GM18498 (cell line): ENCODE measurements around the gene FGD5.
"Not testable (repeated sequence)": the region's sequence is repeated elsewhere in the genome, so short reads cannot be mapped to it uniquely, and the experiment has no call there.

Experiments
- ATAC-seq: cut with Tn5 transposase; IDR thresholded peaks from one replicate; pipeline ENCODE4 v1.9.1; 2021; ENCODE audit warnings: mild to moderate bottlenecking, moderate library complexity; ENCODE audit not compliant: unreplicated experiment

FGD5 gene

GRCh38 chr3:14805961-14806537 lies 12.7 kb upstream of the FGD5 start:
- ATAC-seq: no peak

DNA sequence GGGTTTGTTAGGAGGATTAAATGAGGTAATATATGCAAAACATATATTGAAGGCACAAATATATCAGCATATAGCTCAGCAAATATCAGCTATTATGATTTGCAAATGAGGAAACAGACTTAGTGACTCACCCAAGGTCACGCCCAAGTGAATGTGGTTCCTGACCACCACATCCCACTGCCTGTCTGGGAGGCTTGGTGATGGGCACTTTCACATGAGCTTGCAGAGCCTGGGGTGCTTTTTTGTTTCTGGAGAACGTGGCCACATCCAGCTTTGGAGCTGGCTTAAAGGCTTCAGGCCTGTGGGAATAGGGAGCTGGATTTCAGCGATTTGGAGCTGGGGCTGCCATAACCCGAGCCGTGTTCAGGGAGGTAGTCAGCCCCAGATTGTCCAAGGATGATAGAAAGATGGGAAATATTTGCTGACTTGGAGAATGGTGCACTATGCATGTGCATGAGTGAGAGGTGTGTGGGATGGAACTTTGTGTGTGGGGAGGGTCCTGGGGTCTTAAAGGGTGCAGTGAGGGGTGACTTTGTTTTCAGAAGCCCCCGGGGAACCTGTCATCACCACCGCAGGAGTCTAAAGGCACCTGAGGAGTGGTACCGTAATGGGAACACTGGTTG lies 12.0 kb upstream of the FGD5 start:
- ATAC-seq: no peak

GRCh38 chr3:14808025-14808424 lies 10.7 kb upstream of the FGD5 start:
- no peak for ATAC-seq

DNA sequence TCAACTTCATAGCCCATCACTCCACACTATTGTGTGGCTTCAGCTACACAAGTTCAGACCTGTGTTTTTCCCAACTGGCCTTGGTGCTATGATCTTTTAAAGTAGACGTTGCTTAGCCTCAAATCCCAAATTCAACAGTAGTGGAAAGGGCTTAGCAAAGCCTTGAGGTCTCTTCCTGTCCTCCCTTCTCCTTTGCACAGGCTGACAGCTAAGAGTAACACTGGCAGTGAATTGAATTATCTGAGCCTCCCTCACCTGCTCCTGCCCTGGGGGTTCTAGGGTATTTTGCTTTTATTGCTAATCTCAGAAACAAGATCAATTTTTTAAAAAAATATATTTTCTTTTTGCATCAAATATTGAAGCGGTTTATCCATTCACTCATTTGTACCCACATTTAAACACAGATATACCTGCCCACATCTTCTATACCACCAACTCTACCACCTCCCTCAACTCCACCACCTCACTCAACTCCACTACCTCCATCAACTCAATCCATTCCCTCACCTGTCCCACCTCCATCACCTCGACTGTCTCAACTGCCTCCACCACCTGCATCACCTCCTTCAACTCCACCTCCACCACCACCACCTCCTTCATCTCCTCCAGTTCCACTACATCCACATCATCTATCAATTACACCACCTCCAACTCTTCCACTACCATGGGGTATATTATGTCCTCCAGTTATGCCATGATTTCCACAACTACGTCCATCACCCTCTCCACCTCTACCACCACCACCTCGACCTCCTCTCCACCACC lies 10.1 kb upstream of the FGD5 start:
- no peak for ATAC-seq

GRCh38 chr3:14809611-14810010 lies 9.2 kb upstream of the FGD5 start:
- ATAC-seq: not testable (repeated sequence)

DNA sequence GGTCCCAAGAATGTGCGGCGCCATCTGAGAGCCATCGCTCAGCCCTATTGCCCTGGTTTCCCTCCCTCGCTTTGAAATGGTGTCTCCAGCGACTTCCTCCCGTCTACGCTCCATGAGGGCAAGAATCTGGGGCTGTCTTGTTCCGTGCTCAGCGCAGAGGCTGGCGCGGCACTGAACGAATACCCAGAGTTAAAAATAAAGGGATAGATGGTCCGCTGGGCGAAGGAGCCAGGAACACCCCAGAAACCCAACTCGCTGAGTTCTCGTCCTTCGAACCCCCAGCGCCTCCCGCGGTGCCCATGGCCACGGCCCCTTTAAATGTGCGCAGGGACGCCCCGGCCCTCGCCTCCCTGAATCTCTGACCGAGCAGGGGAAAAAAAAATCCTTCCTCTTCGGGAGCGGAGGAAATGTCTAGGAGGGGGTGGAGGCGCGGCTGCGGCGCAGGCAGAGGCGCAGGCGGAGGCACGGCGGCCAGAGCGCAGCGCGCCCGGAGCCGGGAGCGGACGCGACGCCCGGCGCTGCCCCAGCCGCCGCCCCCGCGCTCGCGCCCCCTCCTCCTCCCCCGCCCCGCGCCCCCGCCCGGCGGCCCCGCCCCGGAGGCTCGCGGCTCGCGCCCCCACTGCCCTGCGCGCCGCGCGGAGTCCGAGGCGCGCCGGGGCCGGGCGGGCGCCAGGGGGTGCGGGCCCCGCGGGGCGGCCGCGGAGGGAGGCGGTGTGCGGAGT lies 8.5 kb upstream of the FGD5 start:
- no peak for ATAC-seq

GRCh38 chr3:14810801-14811661 lies 7.7 kb upstream of the FGD5 start:
- ATAC-seq: no peak

DNA sequence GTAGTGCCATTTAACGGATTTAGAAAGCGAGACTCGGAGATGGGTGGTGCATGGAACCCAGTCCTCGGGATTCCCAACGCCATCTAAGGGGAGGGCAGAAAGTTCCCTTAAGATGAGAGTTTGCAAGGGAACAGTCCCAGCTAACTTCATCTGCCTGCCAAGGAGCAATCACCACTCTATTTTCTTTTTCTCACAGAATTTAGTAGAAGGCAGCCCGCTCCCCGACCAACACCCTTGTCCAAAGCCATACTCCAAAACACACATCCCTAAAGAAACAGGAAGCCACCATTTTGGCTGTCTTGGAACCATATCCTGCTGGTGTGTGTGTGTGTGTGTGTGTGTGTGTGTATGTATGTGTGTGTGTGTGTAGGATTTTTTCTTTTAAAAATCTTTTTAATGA lies 7.1 kb upstream of the FGD5 start:
- ATAC-seq: no peak

DNA sequence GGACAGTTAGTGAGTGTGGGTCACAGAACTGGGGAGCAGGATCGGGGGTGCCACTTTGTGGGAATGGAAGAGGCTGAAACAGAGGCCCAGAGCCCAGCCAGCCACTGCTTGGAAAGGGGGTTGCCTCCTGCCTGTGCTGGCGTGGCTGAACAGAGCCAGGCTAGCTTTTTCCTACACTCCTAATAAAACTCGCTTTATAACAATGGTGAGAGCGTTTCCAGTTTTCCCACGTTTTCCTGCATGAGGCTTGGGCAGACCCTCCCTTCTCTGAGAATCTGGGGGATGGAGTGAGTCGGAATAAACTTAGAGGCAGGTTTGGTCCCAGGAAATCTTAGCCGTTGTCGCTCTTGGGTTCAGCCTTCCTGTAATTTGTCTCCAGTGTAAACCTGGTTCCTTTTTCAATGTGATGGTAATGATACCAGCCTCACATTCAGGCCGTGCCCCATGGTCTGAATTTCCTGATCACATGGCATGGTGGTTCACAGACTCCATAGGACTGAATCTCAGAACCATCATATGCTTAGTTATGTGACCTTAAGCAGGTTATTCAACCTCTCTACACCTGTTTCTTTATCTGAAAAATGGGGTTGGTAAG lies 6.5 kb upstream of the FGD5 start:
- ATAC-seq: no peak

- no peak for ATAC-seq
Measured at GRCh38 chr3:14814411-14814871, 4.3 kb upstream of the FGD5 start.

DNA sequence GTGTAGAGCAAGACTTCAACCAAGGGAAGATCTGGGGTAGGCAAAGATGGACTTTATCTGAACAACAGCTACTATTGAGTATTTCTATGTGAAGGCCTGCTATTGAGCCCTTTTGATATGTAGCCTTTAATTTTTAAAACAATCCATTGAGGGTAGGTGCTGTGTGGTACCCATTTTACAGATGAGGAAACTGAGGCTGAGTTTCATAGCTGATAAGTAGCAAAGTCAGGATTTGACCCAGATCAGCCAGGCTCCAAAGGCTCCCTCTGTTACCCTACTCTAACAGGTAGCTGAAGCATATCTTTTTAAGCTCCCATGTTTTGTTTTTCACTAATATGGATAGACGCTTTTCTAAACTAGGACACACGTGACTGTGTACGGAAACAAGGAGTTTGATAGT lies 2.4 kb upstream of the FGD5 start:
- ATAC-seq: no peak

- no peak for ATAC-seq
Measured at GRCh38 chr3:14819671-14820070, 909 bp downstream of the FGD5 start.

GRCh38 chr3:14820156-14820555 lies 1.4 kb downstream of the FGD5 start:
- no peak for ATAC-seq

DNA sequence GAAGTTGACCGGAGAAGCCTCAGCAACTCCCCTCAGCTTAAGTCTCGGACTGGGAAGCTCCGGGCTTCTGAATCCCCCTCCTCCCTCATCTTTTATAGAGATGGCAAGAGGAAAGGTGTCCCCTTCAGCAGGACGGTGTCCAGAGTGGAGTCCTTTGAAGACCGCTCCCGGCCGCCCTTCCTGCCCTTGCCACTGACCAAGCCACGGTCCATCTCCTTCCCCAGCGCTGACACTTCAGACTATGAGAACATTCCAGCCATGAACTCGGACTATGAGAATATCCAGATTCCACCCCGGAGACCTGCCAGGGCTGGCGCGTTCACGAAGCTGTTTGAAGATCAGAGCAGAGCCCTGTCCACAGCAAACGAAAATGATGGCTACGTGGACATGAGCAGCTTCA lies 2.4 kb downstream of the FGD5 start:
- ATAC-seq: no peak

DNA sequence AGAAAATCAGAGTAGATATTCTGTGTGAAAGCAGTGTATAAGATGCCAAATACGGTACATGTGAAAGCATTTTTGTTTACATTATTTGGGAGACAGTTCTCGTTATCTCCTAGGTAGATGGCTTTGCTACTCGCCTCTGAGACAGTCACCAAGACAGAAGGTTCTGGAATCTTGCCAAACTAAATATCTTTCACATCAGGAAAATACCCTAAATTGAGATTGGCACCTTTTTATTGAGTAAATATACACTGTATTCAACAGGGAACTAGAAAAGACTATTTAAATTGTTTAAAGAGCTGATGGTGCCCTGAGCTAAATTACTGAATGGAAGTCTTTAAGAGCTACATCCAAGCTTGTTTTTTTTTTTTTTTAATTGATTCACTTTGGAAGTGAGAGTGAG lies 3.4 kb downstream of the FGD5 start:
- no peak for ATAC-seq

DNA sequence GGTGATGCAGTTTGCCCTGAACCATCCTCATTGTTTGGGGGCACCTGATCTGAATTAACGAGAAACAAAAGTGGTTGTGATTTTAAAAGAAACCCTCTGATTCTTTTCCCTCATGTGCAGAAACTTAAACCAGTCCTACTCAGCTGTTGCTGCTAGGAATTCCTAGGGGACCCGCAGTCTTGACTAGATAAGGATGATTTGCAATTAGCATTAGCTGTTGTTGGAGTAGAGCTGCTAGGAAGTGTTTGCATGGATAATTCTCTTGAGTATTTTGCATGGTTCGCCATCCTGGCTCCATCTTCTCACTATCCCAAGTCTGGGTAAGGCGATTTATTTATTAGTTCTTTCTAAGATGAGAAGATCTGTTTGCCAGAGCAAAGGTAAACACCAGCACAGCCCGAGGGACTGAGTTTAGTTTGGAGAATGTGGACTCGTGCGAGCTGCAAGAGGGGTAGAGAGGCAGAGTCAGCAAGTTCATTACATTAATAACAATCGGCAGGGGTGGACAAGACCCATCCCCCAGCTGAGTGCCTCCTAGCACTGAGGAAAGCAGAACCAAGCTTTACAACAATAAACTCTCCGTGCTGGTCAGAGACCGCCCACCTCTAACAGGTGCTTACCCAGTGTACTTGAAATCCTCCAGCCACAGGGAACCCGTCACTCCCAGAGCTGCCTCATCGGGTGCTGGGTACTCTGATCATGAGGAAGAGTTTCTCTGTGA lies 4.1 kb downstream of the FGD5 start:
- ATAC-seq: no peak

GRCh38 chr3:14823393-14823792 lies 4.6 kb downstream of the FGD5 start:
- no peak for ATAC-seq

GRCh38 chr3:14823910-14824629 lies 5.3 kb downstream of the FGD5 start:
- no peak for ATAC-seq

- no peak for ATAC-seq
Measured at GRCh38 chr3:14824646-14825045, 5.9 kb downstream of the FGD5 start.
